Lower lobe of right lung (tissue), 2 donors: ENCODE data around the gene RGS6. TPM values are rescaled to one million over a fixed set of nuclear protein-coding genes. Genes with fewer than 3 reads are reported as not detected.

Experiments
- ATAC-seq, 2 donors: fragments of 200-7000 bp; cut with Tn5 transposase; one replicate each; pipeline ENCODE4 v1.9.1; 2020 to 2022; ENCODE audit warnings: mild to moderate bottlenecking in 2 of 2, moderate library complexity in 2 of 2
- DNase-seq: peaks from one replicate; pipeline ENCODE4 v3.0.0-alpha.2; 2020
- H3K27ac ChIP-seq: fragments of 200-600 bp; one replicate; pipeline ENCODE4 v1.8.0; 2022
- H3K27me3 ChIP-seq: fragments of 200-600 bp; one replicate; pipeline ENCODE4 v1.8.0; 2022; ENCODE audit warnings: low read depth
- H3K36me3 ChIP-seq: fragments of 200-600 bp; one replicate; pipeline ENCODE4 v1.8.0; 2022; ENCODE audit warnings: mild to moderate bottlenecking
- H3K4me1 ChIP-seq: fragments of 200-600 bp; one replicate; pipeline ENCODE4 v1.8.0; 2022
- H3K4me3 ChIP-seq: fragments of 200-600 bp; one replicate; pipeline ENCODE4 v1.8.0; 2022; ENCODE audit warnings: mild to moderate bottlenecking
- H3K9me3 ChIP-seq: fragments of 200-600 bp; one replicate; pipeline ENCODE4 v1.8.0; 2022
- CTCF ChIP-seq: fragments of 200-600 bp; IDR thresholded peaks from one replicate; pipeline ENCODE4 v1.8.0; 2022; ENCODE audit warnings: antibody characterized with exemption, mild to moderate bottlenecking
- intact Hi-C: fragments of 100-400 bp; cut with DNase I; formaldehyde crosslinking; loops from one replicate; pipeline ENCODE4 v1.11.0; 2022
- total RNA-seq: library from RNA; stranded (reverse); fragmentation: NEBNext Ultra II Directional; extraction: Animal tissue kit (Norgen Biotek cat#: 25700); gene quantifications from one replicate; pipeline ENCODE4 v1.2.1, GENCODE V29; 2021
- donor health status: DM: no; HTN: yes; CAD: no; lungs with severe emphysema.

The RGS6 gene
- total RNA-seq, 1 donor from 2014 or later, result 2.5 TPM

DNA sequence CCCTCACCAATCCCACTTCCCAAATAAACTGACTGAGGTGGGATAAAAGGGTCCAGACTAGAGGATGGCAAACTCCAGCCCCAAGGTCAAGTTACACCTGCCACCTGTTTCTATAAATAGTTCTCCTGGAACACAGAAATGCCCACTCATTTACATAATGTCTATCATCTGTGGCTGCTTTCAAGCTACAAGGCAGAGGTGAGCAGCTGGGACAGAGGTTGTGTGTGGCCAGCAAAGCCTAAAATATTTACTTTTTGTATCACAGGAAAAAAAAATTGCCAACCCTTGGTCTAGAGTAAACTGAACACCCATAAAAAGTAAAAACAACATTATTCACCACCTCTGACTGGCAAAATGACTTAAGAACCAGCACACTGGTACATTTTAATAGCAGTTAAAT, 269.4 kb downstream of the RGS6 start:
- Histone ChIP-seq H3K36me3 (no peaks in the 10 kb centered on the region), H3K27me3 (no peaks in the 10 kb centered on the region), H3K9me3 (peaks cover 4% of the 10 kb centered on the region), H3K4me1 (no peaks in the 10 kb centered on the region), H3K27ac (no peak overlapping the region), H3K4me3 (no peak overlapping the region)
- DNase-seq (no peak), ATAC-seq (no peak)
- intact Hi-C loops, result no loop called here
- TF ChIP-seq CTCF, result no peak

- no peak for ATAC-seq
- intact Hi-C loops, result no loop called here
- TF ChIP-seq CTCF, result no peak
- no peaks in the 10 kb centered on the region for H3K36me3 ChIP-seq
- H3K4me3 ChIP-seq, result no peak overlapping the region
- no peaks in the 10 kb centered on the region for H3K9me3 ChIP-seq
- no peaks in the 10 kb centered on the region for H3K4me1 ChIP-seq
- no peak overlapping the region for H3K27ac ChIP-seq
- DNase-seq, result no peak
- no peaks in the 10 kb centered on the region for H3K27me3 ChIP-seq
Observed at GRCh38 chr14:72213424-72213823, 281.2 kb downstream of the RGS6 start.

- Histone ChIP-seq H3K27me3 (no peaks in the 10 kb centered on the region), H3K27ac (no peak overlapping the region), H3K4me3 (no peak overlapping the region), H3K36me3 (no peaks in the 10 kb centered on the region), H3K4me1 (no peaks in the 10 kb centered on the region), H3K9me3 (no peaks in the 10 kb centered on the region)
- DNase-seq (no peak), ATAC-seq (no peak)
- intact Hi-C loops, result no loop called here
- TF ChIP-seq CTCF, result no peak
Observed at GRCh38 chr14:72215080-72215479, 282.9 kb downstream of the RGS6 start.

GRCh38 chr14:72217135-72217534, 284.9 kb downstream of the RGS6 start:
- H3K27me3 ChIP-seq, result no peaks in the 10 kb centered on the region
- no peaks in the 10 kb centered on the region for H3K9me3 ChIP-seq
- no peaks in the 10 kb centered on the region for H3K36me3 ChIP-seq
- ATAC-seq (no peak), DNase-seq (no peak)
- no peak for TF ChIP-seq CTCF
- intact Hi-C loops, result no loop called here
- H3K4me3 ChIP-seq, result no peak overlapping the region
- H3K4me1 ChIP-seq, result no peaks in the 10 kb centered on the region
- no peak overlapping the region for H3K27ac ChIP-seq

GRCh38 chr14:72222046-72222445, 289.8 kb downstream of the RGS6 start:
- H3K4me3 ChIP-seq, result no peak overlapping the region
- no peak overlapping the region for H3K27ac ChIP-seq
- no peak for ATAC-seq
- no peaks in the 10 kb centered on the region for H3K36me3 ChIP-seq
- H3K27me3 ChIP-seq, result no peaks in the 10 kb centered on the region
- TF ChIP-seq CTCF, result no peak
- intact Hi-C loops, result no loop called here
- H3K9me3 ChIP-seq, result no peaks in the 10 kb centered on the region
- no peak for DNase-seq
- no peaks in the 10 kb centered on the region for H3K4me1 ChIP-seq

DNA sequence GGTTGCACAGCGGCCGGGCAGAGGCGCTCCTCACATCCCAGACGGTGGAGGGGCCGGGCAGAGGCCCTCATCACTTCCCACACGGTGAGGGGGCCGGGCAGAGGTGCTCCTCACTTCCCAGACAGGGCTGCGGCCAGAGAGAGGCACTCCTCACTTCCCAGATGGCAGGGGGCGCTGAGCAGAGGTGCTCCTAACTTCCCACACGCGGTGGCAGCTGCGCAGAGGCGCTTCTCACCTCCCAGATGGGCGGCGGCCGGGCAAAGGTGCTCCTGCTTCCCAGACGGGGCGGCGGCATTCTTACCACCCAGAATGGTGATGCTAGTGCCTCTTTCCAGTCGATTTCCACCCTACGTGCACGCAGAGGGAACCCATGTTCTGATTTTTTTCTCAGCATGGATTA, 304.4 kb downstream of the RGS6 start:
- Histone ChIP-seq H3K36me3 (no peaks in the 10 kb centered on the region), H3K4me3 (no peak overlapping the region), H3K9me3 (no peaks in the 10 kb centered on the region), H3K27ac (no peak overlapping the region), H3K4me1 (no peaks in the 10 kb centered on the region), H3K27me3 (no peaks in the 10 kb centered on the region)
- DNase-seq (no peak), ATAC-seq (no peak)
- intact Hi-C loops, result no loop called here
- TF ChIP-seq CTCF, result no peak
